DMS 273 (cell line): ENCODE data around the gene TMEM126A.
"Not testable (repeated sequence)": the region's sequence is repeated elsewhere in the genome, so short reads cannot be mapped to it uniquely, and the experiment has no call there.

ENCODE experiments used
- DNase-seq: peaks from one replicate; lab custom pipeline; 2025; ENCODE audit not compliant: unreplicated experiment; lab: John Stamatoyannopoulos, UW

TMEM126A gene

GRCh38 chr11:85656777-85657176 lies 9.0 kb downstream of the TMEM126A start:
- DNase-seq: no peak

DNA sequence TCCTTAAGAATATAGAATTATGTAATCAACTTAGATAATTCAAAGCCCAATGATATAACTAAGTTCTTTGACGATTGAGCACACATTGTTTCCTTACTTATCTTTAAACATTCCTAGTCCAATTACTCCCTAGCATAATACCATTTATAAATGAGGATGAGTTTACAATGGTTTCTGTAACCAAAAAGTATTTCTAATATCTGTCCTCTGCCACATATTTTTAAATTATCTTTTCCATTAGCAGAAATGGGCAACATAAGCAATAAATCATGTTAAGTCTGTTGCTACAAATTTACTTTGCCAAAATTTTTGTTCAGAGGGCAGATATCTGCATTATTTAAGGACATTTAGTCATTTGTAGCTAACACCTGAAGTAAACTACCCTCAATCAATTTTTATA lies 10.4 kb downstream of the TMEM126A start:
- DNase-seq: no peak

DNA sequence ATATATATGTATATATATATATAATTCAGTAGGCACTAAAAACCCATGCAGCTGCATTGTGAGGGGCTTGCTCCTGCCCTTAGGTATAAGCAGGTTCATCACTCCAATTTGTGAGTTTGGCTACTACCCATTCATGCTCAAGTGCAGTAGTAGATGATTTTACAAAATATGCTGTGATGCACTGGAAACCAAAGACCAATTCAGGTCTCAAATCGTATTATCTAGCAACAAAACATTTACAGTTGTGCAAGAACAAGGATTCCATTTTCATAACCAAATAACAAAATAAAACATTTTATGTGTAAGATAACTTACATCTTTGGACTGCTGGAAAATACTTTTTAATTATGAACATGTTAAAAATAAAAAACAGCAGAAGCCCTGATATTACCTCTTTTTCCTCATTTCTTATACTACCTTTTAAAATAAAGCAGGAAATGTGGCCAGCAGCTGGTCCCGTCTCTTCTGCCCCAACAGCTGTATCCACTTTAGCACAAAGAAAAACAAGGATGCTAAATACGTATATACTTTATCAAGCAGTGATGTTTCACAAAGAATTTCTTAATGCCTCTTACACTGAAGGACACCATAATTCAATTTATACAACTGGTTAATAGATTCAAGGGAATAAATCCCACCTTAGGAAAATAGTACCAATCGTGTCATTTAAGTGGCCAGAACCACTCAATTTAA lies 14.4 kb downstream of the TMEM126A start:
- DNase-seq: no peak

GRCh38 chr11:85663080-85663752 lies 15.4 kb downstream of the TMEM126A start:
- DNase-seq: peak; percentile 20

DNA sequence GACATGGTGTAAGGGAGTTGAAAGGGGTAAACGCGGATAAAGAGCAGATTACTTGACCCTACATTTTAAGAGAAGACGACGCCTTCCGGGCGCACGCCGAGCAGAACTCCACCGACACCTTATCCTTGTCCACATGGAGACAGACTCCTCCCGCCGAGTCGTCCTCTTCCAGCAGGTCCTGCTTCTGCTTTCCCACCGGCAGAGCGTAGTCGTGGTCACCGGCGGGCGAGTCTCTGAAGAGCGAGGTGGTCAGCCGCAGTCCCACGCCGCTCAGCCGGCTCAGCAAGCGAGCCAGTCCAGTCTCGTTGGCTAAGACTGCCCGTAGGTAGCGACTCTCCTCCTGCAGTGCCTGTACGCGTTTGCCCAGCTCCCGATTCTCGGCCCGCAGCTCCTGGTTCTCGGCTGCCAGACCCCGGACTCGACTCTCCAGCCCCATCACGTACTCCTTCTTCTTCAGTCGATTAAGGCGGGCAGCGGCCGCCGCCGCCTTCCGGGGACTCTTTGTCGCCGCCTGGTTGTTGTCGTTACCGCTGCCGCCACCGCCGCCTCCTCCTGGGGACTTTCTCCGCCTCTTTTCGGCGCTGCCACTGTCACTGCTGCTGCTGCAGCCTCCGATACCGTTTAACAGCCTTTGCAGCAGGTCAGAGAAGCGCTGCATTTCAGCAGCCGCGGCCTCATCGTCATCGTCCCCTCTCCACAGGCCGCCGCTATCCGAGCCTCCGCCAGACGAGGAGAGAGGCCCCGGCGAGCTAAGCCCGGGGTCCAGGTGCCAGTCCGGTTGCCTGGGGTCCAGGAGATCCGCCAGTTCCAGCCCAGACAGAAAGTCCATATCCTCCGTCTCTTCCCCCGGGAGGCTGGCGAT lies 16.2 kb downstream of the TMEM126A start:
- peak; percentile 74 for DNase-seq

GRCh38 chr11:85664615-85665481 lies 17.1 kb downstream of the TMEM126A start, which contains the start of gene CREBZF:
CREBZF (minus strand) TSS chr11:85665129; CDS start chr11:85664875, 254 bp downstream.
- DNase-seq: peak; percentile 96

DNA sequence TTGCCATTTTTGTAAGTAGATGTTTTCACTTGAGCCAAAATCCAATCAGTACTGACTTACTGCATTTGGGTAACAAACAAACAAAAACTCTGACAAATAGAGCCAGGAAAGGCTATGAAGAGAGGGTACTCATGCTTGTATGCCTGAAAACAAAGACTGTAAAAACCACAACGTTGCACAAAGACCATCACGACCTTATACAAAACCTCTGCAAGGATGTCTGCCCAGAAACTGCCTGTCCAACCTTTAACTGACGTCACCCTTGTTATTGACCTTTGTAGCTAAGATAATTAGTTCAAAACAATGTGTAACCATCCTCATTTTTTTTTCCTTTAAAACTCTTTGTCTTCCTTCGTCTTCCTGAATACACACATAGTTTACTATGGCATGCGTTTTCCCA lies 18.0 kb downstream of the TMEM126A start:
- no peak for DNase-seq

GRCh38 chr11:85666687-85667086 lies 18.9 kb downstream of the TMEM126A start:
- DNase-seq: no peak

GRCh38 chr11:85668157-85668556 lies 20.4 kb downstream of the TMEM126A start:
- DNase-seq: no peak

- not testable (repeated sequence) for DNase-seq
Measured at GRCh38 chr11:85670949-85671663, 23.3 kb downstream of the TMEM126A start.

DNA sequence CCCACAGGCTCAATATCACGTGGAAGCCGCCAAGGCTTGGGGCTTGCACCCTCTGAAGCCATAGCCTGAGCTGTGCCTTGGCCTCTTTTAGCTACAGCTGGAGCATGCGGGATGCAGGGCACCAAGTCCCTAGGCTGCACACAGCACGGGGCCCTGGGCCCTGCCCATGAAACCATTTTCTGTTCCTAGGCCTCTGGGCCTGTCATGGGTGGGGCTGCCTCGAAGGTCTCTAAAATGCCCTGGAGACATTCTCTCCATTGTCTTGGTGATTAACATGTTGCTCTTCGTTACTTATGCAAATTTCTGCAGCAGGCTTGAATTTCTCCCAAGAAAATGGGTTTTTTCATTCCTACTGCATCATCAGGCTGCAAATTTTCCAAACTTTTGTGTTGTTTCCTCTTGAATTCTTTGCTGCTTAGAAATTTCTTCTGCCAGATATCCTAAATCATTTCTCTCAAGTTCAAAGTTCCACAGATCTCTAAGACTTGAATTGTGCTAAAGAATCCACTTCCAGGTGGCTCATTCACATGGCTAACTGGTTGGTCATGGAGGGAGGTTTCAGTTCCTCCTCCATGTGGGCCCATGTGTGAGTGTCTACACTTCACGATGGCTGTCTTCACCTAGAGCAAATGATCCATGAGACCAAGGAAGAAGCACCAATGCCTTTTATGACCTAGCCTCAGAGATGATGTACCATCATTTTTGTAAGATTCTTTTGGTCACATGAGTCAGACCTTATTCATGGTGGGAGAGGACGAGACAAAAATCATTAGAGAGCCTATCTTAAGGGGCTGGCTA lies 24.5 kb downstream of the TMEM126A start:
- DNase-seq: no peak

- no peak for DNase-seq
Measured at GRCh38 chr11:85673393-85673792, 25.6 kb downstream of the TMEM126A start.

GRCh38 chr11:85679576-85679975 lies 31.8 kb downstream of the TMEM126A start:
- no peak for DNase-seq

DNA sequence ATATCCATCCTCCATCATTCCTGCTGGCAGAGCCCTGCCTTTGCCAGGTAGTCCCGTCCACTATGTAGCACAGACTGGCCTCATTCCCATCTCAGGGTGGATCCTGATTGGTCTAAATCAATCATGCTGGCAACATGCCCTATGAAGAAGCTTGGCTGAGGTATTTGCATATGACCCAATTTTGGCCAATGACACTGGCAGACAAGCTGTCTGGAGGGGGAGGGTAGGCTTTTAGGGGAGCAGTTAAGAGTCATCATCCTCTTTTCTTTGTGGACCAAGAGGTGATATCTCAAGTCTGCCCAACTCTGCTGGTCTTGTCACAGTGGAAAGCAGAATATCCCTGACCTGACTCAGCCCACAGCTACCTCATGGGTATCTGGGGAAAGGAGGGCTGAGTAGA lies 33.1 kb downstream of the TMEM126A start:
- DNase-seq: peak; percentile 4

- DNase-seq: peak; percentile 79
Measured at GRCh38 chr11:85682330-85683305, 34.9 kb downstream of the TMEM126A start.

- peak; percentile 81 for DNase-seq
Measured at GRCh38 chr11:85685125-85685819, 37.5 kb downstream of the TMEM126A start.

- peak; percentile 95 for DNase-seq
Measured at GRCh38 chr11:85685820-85686459, 38.2 kb downstream of the TMEM126A start, which contains the start of gene CCDC89. CCDC89 (minus strand) TSS chr11:85686195; CDS start chr11:85686130, 65 bp downstream.
